ENCODE results near the gene PHYHD1.
"Not testable (repeated sequence)": the region's sequence is repeated elsewhere in the genome, so short reads cannot be mapped to it uniquely, and the experiment has no call there.

Gene PHYHD1

DNA sequence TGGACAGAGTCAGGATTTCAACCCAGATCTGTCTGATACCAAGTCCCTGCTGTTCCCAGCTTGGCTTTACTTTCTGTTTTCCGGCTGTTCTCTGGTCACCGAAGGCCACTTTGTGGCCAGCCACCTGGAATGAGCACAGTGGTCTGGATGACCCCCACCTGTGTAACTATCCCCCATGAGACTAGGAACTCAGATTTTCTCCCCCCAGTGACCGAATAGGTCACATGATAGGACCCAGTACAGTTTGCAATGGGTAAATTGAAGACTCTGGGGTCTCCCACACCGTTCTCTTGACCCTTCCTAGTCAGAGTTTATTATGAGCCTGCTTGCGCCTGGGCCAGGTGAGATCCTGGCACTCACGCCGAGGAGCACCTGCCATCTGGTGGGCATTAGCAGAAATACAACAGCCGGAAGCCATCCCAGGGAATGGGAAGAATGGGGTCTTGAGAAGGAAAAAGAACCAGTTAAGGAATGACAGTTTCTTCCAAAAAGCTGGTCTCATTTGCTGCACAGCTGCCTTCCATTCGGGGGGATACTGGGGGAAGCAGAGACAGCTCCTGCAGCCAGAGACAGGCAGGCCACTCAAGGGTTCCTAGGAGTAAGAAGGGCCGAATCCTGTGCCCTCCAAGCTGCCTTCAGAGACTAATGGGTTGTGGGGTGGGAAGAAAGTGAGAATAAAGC lies 7.1 kb downstream of the PHYHD1 start:
- H3K36me3 Mint-ChIP-seq (ENCODE audit: low read depth) = no peaks in the 10 kb centered on the region
- H3K4me1 Mint-ChIP-seq (ENCODE audit: low read depth) = peaks cover 5% of the 10 kb centered on the region
- H3K9me3 Mint-ChIP-seq = no peaks in the 10 kb centered on the region
- H3K27me3 Mint-ChIP-seq = no peaks in the 10 kb centered on the region
- H3K4me3 Mint-ChIP-seq = no peak overlapping the region
- DNase-seq = peak; percentile 67
- no peak overlapping the region for H3K27ac Mint-ChIP-seq

DNA sequence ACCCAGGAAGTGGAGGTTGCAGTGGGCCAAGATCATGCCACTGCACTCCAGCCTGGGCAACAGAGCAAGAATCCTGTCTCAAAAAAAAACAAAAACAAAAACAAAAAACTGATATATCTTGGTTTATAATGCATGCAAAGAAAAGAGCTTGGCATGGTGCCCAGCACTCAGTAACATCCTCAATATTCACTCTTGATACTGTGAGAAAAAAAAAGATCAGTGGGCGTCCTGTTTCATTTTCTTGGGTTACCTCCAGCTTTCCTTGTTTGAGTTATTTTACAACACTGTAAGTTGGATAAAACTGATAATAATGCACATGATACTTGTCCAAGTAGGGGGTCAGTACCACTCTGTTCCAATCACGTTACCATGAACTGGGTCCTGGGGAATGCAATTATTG lies 7.8 kb downstream of the PHYHD1 start:
- H3K9me3 Mint-ChIP-seq = no peaks in the 10 kb centered on the region
- no peak overlapping the region for H3K27ac Mint-ChIP-seq
- H3K4me3 Mint-ChIP-seq = no peak overlapping the region
- no peak for DNase-seq
- H3K36me3 Mint-ChIP-seq (ENCODE audit: low read depth) = no peaks in the 10 kb centered on the region
- peaks cover 5% of the 10 kb centered on the region for H3K4me1 Mint-ChIP-seq (ENCODE audit: low read depth)
- H3K27me3 Mint-ChIP-seq = no peaks in the 10 kb centered on the region

DNA sequence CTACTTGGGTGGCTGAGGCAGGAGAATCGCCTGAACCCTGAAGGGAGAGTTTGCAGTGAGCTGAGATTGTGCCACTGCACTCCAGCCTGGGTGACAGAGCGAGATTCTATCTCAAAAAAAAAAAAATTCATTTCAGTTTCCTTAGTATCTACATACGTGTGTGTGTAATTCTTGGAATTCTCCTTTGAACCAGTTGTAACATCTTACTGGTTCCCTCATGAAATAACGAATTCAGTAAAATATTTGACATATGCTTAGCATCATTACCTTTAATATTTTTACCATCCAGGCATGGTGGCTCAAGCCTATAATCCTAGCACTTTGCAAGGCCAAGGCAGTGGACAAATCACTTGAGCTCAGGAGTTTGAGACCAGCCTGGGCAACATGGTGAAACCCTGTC lies 8.8 kb downstream of the PHYHD1 start:
- Mint-ChIP-seq H3K27ac (no peak overlapping the region), H3K4me1 (ENCODE audit: low read depth) (peaks cover 5% of the 10 kb centered on the region), H3K9me3 (no peaks in the 10 kb centered on the region), H3K4me3 (no peak overlapping the region), H3K36me3 (ENCODE audit: low read depth) (no peaks in the 10 kb centered on the region), H3K27me3 (no peaks in the 10 kb centered on the region)
- DNase-seq = no peak

DNA sequence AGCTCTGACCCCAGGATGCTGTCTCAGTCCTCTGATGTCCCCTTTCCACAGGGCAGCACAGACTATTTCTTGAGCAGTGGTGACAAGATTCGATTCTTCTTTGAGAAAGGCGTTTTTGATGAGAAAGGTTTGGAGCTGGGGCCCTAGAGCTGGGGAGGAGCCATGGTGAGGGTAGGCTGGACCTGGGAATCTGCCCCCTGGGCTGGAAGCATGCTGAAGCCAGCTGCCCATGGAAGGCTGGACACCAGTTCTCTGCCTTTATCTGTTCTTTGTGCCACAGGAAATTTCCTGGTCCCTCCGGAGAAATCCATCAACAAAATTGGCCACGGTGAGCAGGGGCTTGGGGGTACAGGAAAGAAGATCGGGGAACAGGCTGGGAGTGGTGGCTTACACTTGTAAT lies 12.9 kb downstream of the PHYHD1 start:
- H3K36me3 Mint-ChIP-seq (ENCODE audit: low read depth) = no peaks in the 10 kb centered on the region

GRCh38 chr9:128936171-128936865 lies 15.5 kb downstream of the PHYHD1 start:
- Mint-ChIP-seq H3K4me3 (no peak overlapping the region), H3K27ac (no peak overlapping the region), H3K4me1 (ENCODE audit: low read depth) (no peaks in the 10 kb centered on the region), H3K9me3 (no peaks in the 10 kb centered on the region), H3K27me3 (no peaks in the 10 kb centered on the region), H3K36me3 (ENCODE audit: low read depth) (no peaks in the 10 kb centered on the region)
- no peak for DNase-seq

More for the DNA sequence above, 12.9 kb downstream of the PHYHD1 start:
- H3K4me3 Mint-ChIP-seq = no peak overlapping the region
- H3K4me1 Mint-ChIP-seq (ENCODE audit: low read depth) = no peaks in the 10 kb centered on the region
- no peak for DNase-seq
- no peaks in the 10 kb centered on the region for H3K9me3 Mint-ChIP-seq
- H3K27me3 Mint-ChIP-seq = no peaks in the 10 kb centered on the region
- no peak overlapping the region for H3K27ac Mint-ChIP-seq

DNA sequence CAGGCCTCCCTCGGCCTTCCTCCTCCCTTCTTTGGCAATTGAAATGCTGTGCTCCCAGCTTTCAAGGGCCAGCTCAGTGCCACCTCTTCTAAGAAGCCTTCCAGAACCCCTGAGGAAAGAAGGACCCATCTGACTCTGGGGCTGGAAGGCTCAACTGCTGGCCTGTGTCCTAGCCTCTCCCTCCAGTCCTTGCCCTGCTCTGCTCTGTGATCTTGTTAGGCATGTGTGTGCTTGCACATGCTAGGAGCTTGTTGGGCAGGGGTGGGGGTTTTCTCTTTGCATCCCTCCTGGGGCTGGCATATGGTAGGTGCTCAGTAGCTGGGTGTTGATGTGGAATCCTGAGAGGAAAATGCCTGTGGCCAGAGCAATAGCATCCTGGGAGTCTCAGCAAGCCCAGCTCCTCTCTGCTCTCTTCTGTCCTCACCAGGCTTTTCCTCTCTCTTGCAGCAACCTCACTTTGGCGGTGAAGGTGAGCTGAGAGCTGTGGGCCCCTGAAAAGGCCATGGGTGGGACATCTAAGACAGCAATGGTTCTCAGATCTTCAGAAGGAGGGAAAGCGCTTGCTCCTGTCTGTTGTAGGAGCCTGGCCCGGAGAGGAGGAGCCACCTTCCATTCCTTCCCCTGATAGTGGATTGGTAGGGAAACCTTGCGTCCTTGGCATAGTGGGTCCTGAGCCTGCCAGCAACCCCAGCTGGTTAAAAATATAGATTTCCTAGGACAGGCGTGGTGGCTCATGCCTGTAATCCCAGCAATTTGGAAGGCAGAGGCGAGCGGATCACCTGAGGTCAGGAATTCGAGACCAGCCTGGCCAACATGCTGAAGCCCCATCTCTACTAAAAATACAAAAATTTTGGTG lies 16.8 kb downstream of the PHYHD1 start:
- Mint-ChIP-seq H3K27ac (no peak overlapping the region), H3K36me3 (ENCODE audit: low read depth) (no peaks in the 10 kb centered on the region), H3K9me3 (no peaks in the 10 kb centered on the region), H3K4me3 (no peak overlapping the region), H3K4me1 (ENCODE audit: low read depth) (no peaks in the 10 kb centered on the region), H3K27me3 (no peaks in the 10 kb centered on the region)
- DNase-seq = no peak

GRCh38 chr9:128940271-128940921 lies 19.6 kb downstream of the PHYHD1 start:
- Mint-ChIP-seq H3K4me3 (no peak overlapping the region), H3K27ac (no peak overlapping the region)

GRCh38 chr9:128940946-128941755 lies 20.4 kb downstream of the PHYHD1 start:
- no peak for DNase-seq
- Mint-ChIP-seq H3K4me1 (ENCODE audit: low read depth) (peaks cover 9% of the 10 kb centered on the region), H3K27ac (no peak overlapping the region), H3K9me3 (no peaks in the 10 kb centered on the region), H3K27me3 (no peaks in the 10 kb centered on the region), H3K4me3 (no peak overlapping the region), H3K36me3 (ENCODE audit: low read depth) (peaks cover 16% of the 10 kb centered on the region)

More at GRCh38 chr9:128940271-128940921, 19.6 kb downstream of the PHYHD1 start:
- Mint-ChIP-seq H3K9me3 (no peaks in the 10 kb centered on the region), H3K4me1 (ENCODE audit: low read depth) (peaks cover 2% of the 10 kb centered on the region), H3K27me3 (no peaks in the 10 kb centered on the region), H3K36me3 (ENCODE audit: low read depth) (peaks cover 8% of the 10 kb centered on the region)
- DNase-seq = no peak

DNA sequence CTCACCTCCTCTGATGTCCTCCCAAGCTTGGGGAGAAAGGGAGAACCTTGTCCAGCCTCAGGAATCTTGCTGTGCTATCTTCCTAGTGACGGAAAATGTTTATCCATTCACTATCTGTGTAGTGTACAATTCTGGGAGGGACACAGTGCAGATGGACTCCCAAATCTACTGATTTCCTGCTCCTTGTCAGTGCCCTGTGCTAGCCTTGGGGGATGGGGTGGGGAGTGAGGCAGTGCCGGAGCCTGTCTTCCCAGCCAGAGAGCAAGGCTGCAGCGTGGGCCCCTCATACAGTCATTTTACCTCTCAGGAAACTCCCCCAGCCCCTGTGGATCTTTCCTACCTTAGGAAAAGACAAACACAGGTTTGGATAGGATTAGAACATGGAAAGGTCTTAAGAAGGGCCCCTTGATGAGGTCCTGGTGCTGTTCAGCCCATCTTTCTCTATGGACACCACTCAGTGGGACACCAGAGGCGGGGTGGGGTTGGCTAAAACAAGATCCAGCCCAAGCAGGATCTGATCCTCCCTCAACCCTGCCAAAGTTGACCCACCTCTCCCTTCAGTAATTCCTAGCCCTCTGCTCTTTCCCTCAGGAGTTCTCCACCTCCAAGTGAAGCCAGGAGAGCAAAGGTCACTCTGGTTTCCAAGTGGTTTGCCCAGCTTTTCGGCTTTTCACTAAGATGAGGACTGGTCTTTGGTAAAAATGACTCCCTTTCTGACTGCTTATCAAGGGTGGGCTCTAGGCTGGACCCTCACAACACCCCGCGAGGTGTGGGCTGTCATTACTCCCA lies 23.2 kb downstream of the PHYHD1 start:
- H3K4me1 Mint-ChIP-seq (ENCODE audit: low read depth) = peaks cover 22% of the 10 kb centered on the region
- H3K9me3 Mint-ChIP-seq = no peaks in the 10 kb centered on the region
- peaks cover 42% of the 10 kb centered on the region for H3K36me3 Mint-ChIP-seq (ENCODE audit: low read depth)
- no peaks in the 10 kb centered on the region for H3K27me3 Mint-ChIP-seq
- no peak overlapping the region for H3K27ac Mint-ChIP-seq
- DNase-seq = no peak
- no peak overlapping the region for H3K4me3 Mint-ChIP-seq

- Mint-ChIP-seq H3K4me1 (ENCODE audit: low read depth) (peaks cover 23% of the 10 kb centered on the region), H3K36me3 (ENCODE audit: low read depth) (peaks cover 50% of the 10 kb centered on the region), H3K27ac (peak overlapping the region; percentile 52)
- not testable (repeated sequence) for DNase-seq, H3K4me3 Mint-ChIP-seq, H3K27me3 Mint-ChIP-seq, H3K9me3 Mint-ChIP-seq
Observed at GRCh38 chr9:128944966-128945365, 24.2 kb downstream of the PHYHD1 start.

- H3K4me3 Mint-ChIP-seq = peak overlapping the region; percentile 99
Observed at GRCh38 chr9:128945798-128946501, 25.2 kb downstream of the PHYHD1 start.

DNA sequence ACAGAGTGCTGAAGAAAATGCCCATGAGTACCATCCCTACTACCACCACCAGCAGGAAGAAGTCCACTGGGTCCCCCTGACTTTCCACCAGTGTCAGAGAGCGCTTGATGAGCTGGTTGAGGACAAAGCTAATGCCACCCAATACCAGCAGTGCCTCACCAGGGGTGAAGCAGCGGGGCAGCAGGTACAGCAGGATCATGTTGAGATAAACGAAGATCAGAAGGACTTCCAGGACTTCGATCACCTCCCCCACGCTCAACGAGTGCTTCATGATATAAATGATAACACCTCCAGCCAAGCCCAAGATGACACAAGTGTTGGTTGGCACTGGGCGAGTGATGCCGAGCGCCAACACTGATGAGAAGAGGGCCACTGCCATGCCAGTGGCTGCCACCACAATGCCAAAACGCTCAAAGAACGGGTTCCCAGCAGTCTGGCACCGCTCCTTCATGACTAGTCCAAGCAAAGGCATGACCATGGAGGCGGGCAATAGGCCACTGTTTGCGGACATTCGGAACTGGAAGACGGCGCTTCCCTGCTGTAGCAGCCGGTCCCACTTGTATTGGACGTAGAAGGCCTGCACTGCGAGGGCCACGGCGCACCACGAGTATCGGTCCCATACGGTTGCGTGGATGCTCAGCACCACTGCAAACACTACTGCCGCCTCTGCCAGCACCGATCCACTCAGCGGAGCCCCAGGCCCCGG lies 25.9 kb downstream of the PHYHD1 start:
- peaks cover 27% of the 10 kb centered on the region for H3K4me1 Mint-ChIP-seq (ENCODE audit: low read depth)
- no peaks in the 10 kb centered on the region for H3K9me3 Mint-ChIP-seq
- peaks cover 67% of the 10 kb centered on the region for H3K36me3 Mint-ChIP-seq (ENCODE audit: low read depth)
- DNase-seq = no peak
- H3K4me3 Mint-ChIP-seq = peak overlapping the region; percentile 99
- no peaks in the 10 kb centered on the region for H3K27me3 Mint-ChIP-seq
- peak overlapping the region; percentile 100 for H3K27ac Mint-ChIP-seq

More at GRCh38 chr9:128945798-128946501, 25.2 kb downstream of the PHYHD1 start:
- no peaks in the 10 kb centered on the region for H3K9me3 Mint-ChIP-seq
- no peaks in the 10 kb centered on the region for H3K27me3 Mint-ChIP-seq
- DNase-seq = no peak
- H3K27ac Mint-ChIP-seq = peak overlapping the region; percentile 100
- H3K36me3 Mint-ChIP-seq (ENCODE audit: low read depth) = peaks cover 60% of the 10 kb centered on the region
- peaks cover 25% of the 10 kb centered on the region for H3K4me1 Mint-ChIP-seq (ENCODE audit: low read depth)

Measured in activated T-cell treated with anti-CD3 and anti-CD28 coated beads, Interleukin-2, amount 50 U/mL, for 24 hours (primary cell).